HL-60 (cell line): ENCODE results near the gene CD72.

Experiments
- DNase-seq, 2 experiments: peaks; one replicate each; pipeline ENCODE4 v3.0.0-alpha.2; 2010 to 2020; ENCODE audit warnings: low read depth in 1 of 2, low spot score in 1 of 2
- H3K27ac ChIP-seq: fragments of 250-450 bp; sonication (Bioruptor Pico); replicated peaks from 2 replicates; pipeline ENCODE4 v1.5.1; 2020; ENCODE audit warnings: mild to moderate bottlenecking, moderate library complexity
- H3K27me3 ChIP-seq: fragments of 250-450 bp; sonication (Bioruptor Pico); 2 replicates; pipeline ENCODE4 v1.5.1; 2021; ENCODE audit warnings: mild to moderate bottlenecking, moderate library complexity; ENCODE audit not compliant: insufficient read depth, poor library complexity, severe bottlenecking
- H3K4me3 ChIP-seq: replicated peaks from 2 replicates; pipeline ENCODE4 v1.5.1; 2011; ENCODE audit warnings: mild to moderate bottlenecking, control low read depth, low read length; ENCODE audit not compliant: insufficient read depth
- CTCF ChIP-seq: IDR thresholded peaks from one replicate; pipeline ENCODE4 v1.5.1; 2011; ENCODE audit warnings: low read length, control low read depth, inconsistent platforms; ENCODE audit not compliant: insufficient read depth
- GABPA ChIP-seq: IDR thresholded peaks from 2 replicates; pipeline ENCODE4 v1.6.1; 2012; ENCODE audit warnings: low read depth
- POLR2AphosphoS5 ChIP-seq: IDR thresholded peaks from 2 replicates; pipeline ENCODE4 v1.6.1; 2012; ENCODE audit warnings: low read depth
- REST ChIP-seq: IDR thresholded peaks from 2 replicates; pipeline ENCODE4 v1.6.1; 2012; ENCODE audit warnings: low read depth; ENCODE audit not compliant: insufficient replicate concordance
- SPI1 ChIP-seq: IDR thresholded peaks from 2 replicates; pipeline ENCODE4 v1.6.1; 2012; ENCODE audit warnings: low read depth, mild to moderate bottlenecking, borderline replicate concordance

The CD72 gene

GRCh38 chr9:35564658-35565061, 53.6 kb downstream of the CD72 start:
- no peak for TF ChIP-seq GABPA
- TF ChIP-seq CTCF, result no peak
- no peak for TF ChIP-seq POLR2AphosphoS5
- TF ChIP-seq REST, result no peak
- TF ChIP-seq SPI1, result no peak
- DNase-seq, result no peak
- H3K4me3 ChIP-seq, result no peak overlapping the region
- no peak overlapping the region for H3K27ac ChIP-seq
- no peaks in the 10 kb centered on the region for H3K27me3 ChIP-seq

GRCh38 chr9:35563791-35564197, 54.4 kb downstream of the CD72 start:
- H3K27me3 ChIP-seq, result no peaks in the 10 kb centered on the region
- no peak overlapping the region for H3K27ac ChIP-seq
- H3K4me3 ChIP-seq, result no peak overlapping the region
- no peak for TF ChIP-seq REST
- no peak for TF ChIP-seq CTCF
- no peak for TF ChIP-seq POLR2AphosphoS5
- TF ChIP-seq GABPA, result no peak
- no peak for TF ChIP-seq SPI1
- no peak for DNase-seq

GRCh38 chr9:35562895-35563780, 55.1 kb downstream of the CD72 start:
- H3K27me3 ChIP-seq, result no peaks in the 10 kb centered on the region
- H3K27ac ChIP-seq, result no peak overlapping the region
- DNase-seq, result no peak
- no peak overlapping the region for H3K4me3 ChIP-seq
- no peak for TF ChIP-seq GABPA

- H3K27ac ChIP-seq, result no peak overlapping the region
- no peak overlapping the region for H3K4me3 ChIP-seq
- no peak for DNase-seq
- TF ChIP-seq CTCF (no peak), POLR2AphosphoS5 (no peak), REST (no peak), SPI1 (no peak), GABPA (no peak)
- H3K27me3 ChIP-seq, result no peaks in the 10 kb centered on the region
Observed at GRCh38 chr9:35561468-35562261, 56.5 kb downstream of the CD72 start.
